Pancreas (tissue), 10 donors: ENCODE data around the gene U2AF2. TPM values are rescaled to one million over a fixed set of nuclear protein-coding genes. Genes with fewer than 3 reads are reported as not detected.

ENCODE experiments used
- ATAC-seq, 4 donors: fragments of 200-7000 bp; cut with Tn5 transposase; one replicate each; pipeline versions ENCODE4 v1.8.0 to v1.9.1; 2020; ENCODE audit warnings: mild to moderate bottlenecking in 4 of 4, moderate library complexity in 4 of 4
- DNase-seq, 6 donors: peaks; one replicate each; pipeline ENCODE4 v3.0.0-alpha.2; 2020
- FAIRE-seq: peaks from 2 replicates; lab custom pipeline; 2012; peaks lifted over from hg19 to GRCh38; lab: Jason Lieb, UNC
- H3K27ac ChIP-seq, 4 donors: fragments of 200-600 bp; sonication (generic); 1 replicate in 3 of 4; 2 replicates in 1 of 4; pipeline versions ENCODE4 v1.5.0 to v1.8.0; 2020
- H3K27me3 ChIP-seq, 4 donors: fragments of 200-600 bp; one replicate each; pipeline ENCODE4 v1.8.0; 2021
- H3K36me3 ChIP-seq, 3 donors: fragments of 200-600 bp; sonication (generic) in 1 of 3; one replicate each; pipeline versions ENCODE4 v1.5.0 to v1.8.0; 2020 to 2021
- H3K4me1 ChIP-seq, 3 donors: fragments of 200-600 bp; one replicate each; pipeline ENCODE4 v1.8.0; 2021
- H3K4me3 ChIP-seq, 4 donors: fragments of 200-600 bp; sonication (generic) in 2 of 4; one replicate each; pipeline versions ENCODE4 v1.5.0 to v1.8.0; 2020 to 2021
- H3K9me3 ChIP-seq, 4 donors: fragments of 200-600 bp; one replicate each; pipeline ENCODE4 v1.8.0; 2021
- CTCF ChIP-seq, 4 donors: fragments of 200-600 bp; sonication (generic) in 3 of 4; IDR thresholded peaks; one replicate each; pipeline versions ENCODE4 v1.5.0 to v1.8.0; 2021; ENCODE audit warnings: antibody characterized with exemption in 4 of 4
- WGBS, 2 donors: extraction: QIAGEN DNeasy Blood & Tissue Kit; methylation state at CpG; one replicate each; pipeline ENCODE4 v1.1.7; 2013; 5-methylcytosine and 5-hydroxymethylcytosine counted together
- intact Hi-C, 3 donors: fragments of 100-400 bp; cut with DNase I; formaldehyde crosslinking; loops; one replicate each; pipeline versions ENCODE4 v1.11.1 to v1.14.2; 2022
- polyA plus RNA-seq, 2 donors: library from polyadenylated mRNA; stranded (reverse); fragments of 200-250 nt; gene quantifications; one replicate each; pipeline ENCODE4 v1.2.3, GENCODE V29; 2013
- total RNA-seq, 6 donors: library from RNA; stranded (reverse); fragmentation: NEBNext Ultra II Directional in 4 of 6; extraction: Animal tissue kit (Norgen Biotek cat#: 25700) in 4 of 6; gene quantifications; one replicate each; pipeline versions ENCODE4 v1.2.1 to v1.2.4, GENCODE V29; 2021 to 2023
- donor health status: healthy with polysubstance abuse.
- donor health status: DM: no; HTN: no; CAD: no; lungs with moderate emphysema.
- donor health status: DM: no; HTN: no; CAD: no.
- donor health status: control.
- donor health status: control.
- donor health status: Bipolar disorder and iron deficiency.
- donor health status: DM: yes; HTN: yes; CAD: no.
- donor health status: DM: no; HTN: no; CAD: no.
- donor health status: DM: no; HTN: no; CAD: no.
- donor health status: DM: yes; HTN: yes; CAD: no.

U2AF2 gene
- total and polyA plus RNA-seq, 8 donors: 38.4 to 113 (median 62.4) TPM

- no peak for ATAC-seq
- H3K4me1 ChIP-seq: peaks cover 0 to 6% (median 0%) of the 10 kb centered on the region in 3 donors
- TF ChIP-seq CTCF (IDR thresholded peaks at IDR 0.05): no peak
- H3K36me3 ChIP-seq: peaks cover 0 to 19% (median 0%) of the 10 kb centered on the region in 3 donors
- no peak for DNase-seq
- no peaks in the 10 kb centered on the region for H3K27me3 ChIP-seq
- no peak for FAIRE-seq
- WGBS, 2 donors: 81% methylated on average over 9 of the region's 9 CpGs
- no peak overlapping the region for H3K4me3 ChIP-seq
- H3K27ac ChIP-seq: no peak overlapping the region
- intact Hi-C loops: no loop called here
- no peaks in the 10 kb centered on the region for H3K9me3 ChIP-seq
These were observed 33.6 kb upstream of the U2AF2 start for GRCh38 chr19:55621205-55621672.

- intact Hi-C loops: no loop called here
- no peak for ATAC-seq
These were observed 33.1 kb upstream of the U2AF2 start for GRCh38 chr19:55621673-55622231.

GRCh38 chr19:55622242-55622969 is 32.4 kb upstream of the U2AF2 start:
- intact Hi-C loops: no loop called here

More at GRCh38 chr19:55621673-55622231, 33.1 kb upstream of the U2AF2 start:
- 95 to 96% methylated on average over 55 of the region's 55 CpGs for WGBS, 2 donors
- Histone ChIP-seq H3K27ac (no peak overlapping the region), H3K36me3 (peaks cover 0 to 14% (median 0%) of the 10 kb centered on the region in 3 donors), H3K9me3 (no peaks in the 10 kb centered on the region), H3K4me1 (peaks cover 0 to 6% (median 0%) of the 10 kb centered on the region in 3 donors), H3K4me3 (no peak overlapping the region), H3K27me3 (no peaks in the 10 kb centered on the region)
- FAIRE-seq (no peak), DNase-seq (peak in 1 of 6 donors; percentile 65)
- TF ChIP-seq CTCF (IDR thresholded peaks at IDR 0.05): no peak

GRCh38 chr19:55623130-55623529 is 31.7 kb upstream of the U2AF2 start:
- no peak for TF ChIP-seq CTCF (IDR thresholded peaks at IDR 0.05)
- Histone ChIP-seq H3K4me1 (peaks cover 0 to 6% (median 0%) of the 10 kb centered on the region in 3 donors), H3K4me3 (no peak overlapping the region), H3K9me3 (no peaks in the 10 kb centered on the region), H3K27ac (no peak overlapping the region), H3K36me3 (peaks cover 0 to 6% (median 0%) of the 10 kb centered on the region in 3 donors), H3K27me3 (no peaks in the 10 kb centered on the region)
- WGBS, 2 donors: 94 to 97% methylated on average over 7 of the region's 7 CpGs
- DNase-seq: peak in 1 of 6 donors; percentile 17
- ATAC-seq: no peak
- FAIRE-seq: no peak
- intact Hi-C loops: no loop called here

More at GRCh38 chr19:55622242-55622969, 32.4 kb upstream of the U2AF2 start:
- H3K9me3 ChIP-seq: no peaks in the 10 kb centered on the region
- DNase-seq (peak in 1 of 6 donors; percentile 49), FAIRE-seq (no peak), ATAC-seq (no peak)
- H3K27me3 ChIP-seq: no peaks in the 10 kb centered on the region
- H3K4me1 ChIP-seq: peaks cover 0 to 6% (median 0%) of the 10 kb centered on the region in 3 donors
- no peak overlapping the region for H3K27ac ChIP-seq
- no peak overlapping the region for H3K4me3 ChIP-seq
- TF ChIP-seq CTCF (IDR thresholded peaks at IDR 0.05): no peak
- peaks cover 0 to 9% (median 0%) of the 10 kb centered on the region in 3 donors for H3K36me3 ChIP-seq
- WGBS, 2 donors: 90 to 91% methylated on average over 40 of the region's 40 CpGs
